Chondrocyte (in vitro differentiated cells): ENCODE results near the gene STARD3. TPM values are rescaled to one million over a fixed set of nuclear protein-coding genes. Genes with fewer than 3 reads are reported as not detected.

Experiments
- DNase-seq: peaks from one replicate; pipeline ENCODE4 v3.0.0; 2021; ENCODE audit warnings: mixed read lengths, low spot score
- H3K27ac Mint-ChIP-seq: one replicate; pipeline ENCODE4 v1.8.0; 2021; ENCODE audit warnings: mild to moderate bottlenecking, moderate library complexity, mixed read lengths; ENCODE audit not compliant: unreplicated experiment
- H3K27me3 Mint-ChIP-seq: 2 replicates; pipeline ENCODE4 v1.8.0; 2021; ENCODE audit warnings: low read depth, mixed read lengths
- H3K36me3 Mint-ChIP-seq: 2 replicates; pipeline ENCODE4 v1.8.0; 2021; ENCODE audit warnings: low read depth, mixed read lengths
- H3K4me1 Mint-ChIP-seq: 2 replicates; pipeline ENCODE4 v1.8.0; 2021; ENCODE audit warnings: low read depth, mild to moderate bottlenecking, mixed read lengths
- H3K4me3 Mint-ChIP-seq: one replicate; pipeline ENCODE4 v1.8.0; 2021; ENCODE audit warnings: mild to moderate bottlenecking, moderate library complexity, mixed read lengths; ENCODE audit not compliant: unreplicated experiment
- H3K9me3 Mint-ChIP-seq: 2 replicates; pipeline ENCODE4 v1.8.0; 2021; ENCODE audit warnings: low read depth, mixed read lengths
- total RNA-seq: library from RNA; stranded (reverse); gene quantifications from 3 replicates; pipeline ENCODE4 v1.2.1, GENCODE V29; 2021
- TF ChIP-seq, protein P1 (sequence below): fragments of 200-600 bp; sonication (generic); IDR thresholded peaks from 2 replicates; pipeline ENCODE4 v1.5.0; 2021; ENCODE audit warnings: antibody characterized with exemption, mild to moderate bottlenecking, moderate library complexity

Gene STARD3
- total RNA-seq, 1 donor from 2014 or later: 42.3 TPM

DNA sequence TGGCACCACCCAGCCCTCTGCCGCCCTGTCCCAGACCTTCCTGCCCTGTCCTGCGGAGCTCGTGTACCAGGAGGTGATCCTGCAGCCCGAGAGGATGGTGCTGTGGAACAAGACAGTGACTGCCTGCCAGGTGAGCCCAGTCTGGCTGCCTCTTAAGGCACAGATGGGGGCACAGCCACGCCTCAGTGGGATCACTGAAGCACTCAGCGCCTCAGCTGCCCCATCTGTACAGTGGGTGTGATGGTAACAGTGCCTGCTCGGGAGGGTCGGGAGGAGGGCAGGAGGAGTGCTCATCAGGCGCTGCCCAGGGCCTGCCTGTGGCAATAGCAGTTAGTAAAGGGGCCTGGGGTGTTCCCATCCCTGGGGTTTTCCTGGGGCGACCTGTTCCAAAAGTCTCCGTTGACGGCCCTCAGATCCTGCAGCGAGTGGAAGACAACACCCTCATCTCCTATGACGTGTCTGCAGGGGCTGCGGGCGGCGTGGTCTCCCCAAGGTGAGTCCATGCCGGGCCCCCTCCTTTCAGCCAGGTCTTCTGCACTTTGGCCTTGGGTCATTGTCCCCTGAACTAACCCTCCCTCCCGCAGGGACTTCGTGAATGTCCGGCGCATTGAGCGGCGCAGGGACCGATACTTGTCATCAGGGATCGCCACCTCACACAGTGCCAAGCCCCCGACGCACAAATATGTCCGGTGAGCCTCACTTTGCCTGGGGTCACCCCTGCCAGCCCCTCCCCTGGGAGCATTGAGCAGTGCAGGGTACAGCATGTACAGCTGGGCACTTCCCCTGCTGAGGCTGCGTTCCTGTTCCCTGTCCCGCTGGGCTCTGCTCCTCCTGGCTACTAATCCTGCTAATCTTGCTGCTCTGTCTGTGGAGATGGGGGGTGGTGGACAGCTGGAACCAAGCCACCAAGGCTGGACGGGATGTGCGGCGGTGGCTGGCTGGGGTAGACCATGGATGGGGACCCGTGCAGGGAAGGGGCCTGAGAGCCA, 23.7 kb downstream of the STARD3 start:
- DNase-seq: no peak
- TF ChIP-seq, protein P1, sequence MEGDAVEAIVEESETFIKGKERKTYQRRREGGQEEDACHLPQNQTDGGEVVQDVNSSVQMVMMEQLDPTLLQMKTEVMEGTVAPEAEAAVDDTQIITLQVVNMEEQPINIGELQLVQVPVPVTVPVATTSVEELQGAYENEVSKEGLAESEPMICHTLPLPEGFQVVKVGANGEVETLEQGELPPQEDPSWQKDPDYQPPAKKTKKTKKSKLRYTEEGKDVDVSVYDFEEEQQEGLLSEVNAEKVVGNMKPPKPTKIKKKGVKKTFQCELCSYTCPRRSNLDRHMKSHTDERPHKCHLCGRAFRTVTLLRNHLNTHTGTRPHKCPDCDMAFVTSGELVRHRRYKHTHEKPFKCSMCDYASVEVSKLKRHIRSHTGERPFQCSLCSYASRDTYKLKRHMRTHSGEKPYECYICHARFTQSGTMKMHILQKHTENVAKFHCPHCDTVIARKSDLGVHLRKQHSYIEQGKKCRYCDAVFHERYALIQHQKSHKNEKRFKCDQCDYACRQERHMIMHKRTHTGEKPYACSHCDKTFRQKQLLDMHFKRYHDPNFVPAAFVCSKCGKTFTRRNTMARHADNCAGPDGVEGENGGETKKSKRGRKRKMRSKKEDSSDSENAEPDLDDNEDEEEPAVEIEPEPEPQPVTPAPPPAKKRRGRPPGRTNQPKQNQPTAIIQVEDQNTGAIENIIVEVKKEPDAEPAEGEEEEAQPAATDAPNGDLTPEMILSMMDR: no peak
- H3K4me1 Mint-ChIP-seq: peaks cover 19% of the 10 kb centered on the region
- peaks cover 5% of the 10 kb centered on the region for H3K36me3 Mint-ChIP-seq
- no peaks in the 10 kb centered on the region for H3K27me3 Mint-ChIP-seq
- H3K27ac Mint-ChIP-seq: peak overlapping the region; percentile 61
- H3K9me3 Mint-ChIP-seq: no peaks in the 10 kb centered on the region
- no peak overlapping the region for H3K4me3 Mint-ChIP-seq

DNA sequence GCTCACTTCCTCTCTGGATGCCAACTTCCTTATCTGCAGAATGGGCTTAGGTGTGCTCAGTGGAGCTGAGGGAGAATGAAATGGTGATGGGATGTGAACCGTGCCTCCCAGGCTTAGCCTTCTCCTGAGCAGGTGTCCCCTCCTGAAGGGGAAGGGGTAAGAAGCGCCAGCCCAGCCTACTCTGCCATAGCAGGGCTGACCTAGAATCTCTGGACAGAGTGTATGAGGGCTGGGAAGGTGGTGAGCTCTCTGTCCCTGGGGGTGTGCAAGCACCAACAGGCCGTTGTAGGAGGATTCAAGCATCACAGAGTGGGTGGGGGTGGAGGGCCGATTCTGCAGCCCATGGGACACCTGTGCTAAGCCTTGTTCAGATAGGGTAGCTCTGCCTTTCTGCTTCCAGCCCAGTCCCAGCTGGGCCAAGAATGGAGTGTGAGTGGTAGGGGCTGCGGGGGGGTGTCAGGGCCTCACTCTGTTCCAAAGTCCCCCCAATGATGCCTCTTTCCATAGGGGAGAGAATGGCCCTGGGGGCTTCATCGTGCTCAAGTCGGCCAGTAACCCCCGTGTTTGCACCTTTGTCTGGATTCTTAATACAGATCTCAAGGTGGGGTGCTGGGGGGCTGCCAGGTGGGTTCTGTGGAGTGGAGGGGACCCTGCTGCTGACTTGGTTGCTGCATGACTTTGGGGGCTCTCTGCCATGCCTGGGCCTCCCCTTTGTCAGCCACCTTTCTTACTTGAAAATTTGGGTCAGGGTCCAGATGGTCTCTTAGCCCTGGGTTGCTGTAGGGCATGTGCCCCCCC, 25.0 kb downstream of the STARD3 start:
- TF ChIP-seq, protein P1: no peak
- Mint-ChIP-seq H3K9me3 (no peaks in the 10 kb centered on the region), H3K4me1 (peaks cover 32% of the 10 kb centered on the region), H3K27ac (no peak overlapping the region), H3K27me3 (peaks cover 2% of the 10 kb centered on the region), H3K36me3 (peaks cover 5% of the 10 kb centered on the region), H3K4me3 (no peak overlapping the region)
- no peak for DNase-seq

- Mint-ChIP-seq H3K27me3 (peaks cover 3% of the 10 kb centered on the region), H3K4me3 (no peak overlapping the region), H3K27ac (no peak overlapping the region), H3K36me3 (peaks cover 5% of the 10 kb centered on the region), H3K4me1 (peaks cover 34% of the 10 kb centered on the region), H3K9me3 (no peaks in the 10 kb centered on the region)
- TF ChIP-seq, protein P1: no peak
- DNase-seq: no peak
These were observed 25.8 kb downstream of the STARD3 start for GRCh38 chr17:39662551-39663339.

DNA sequence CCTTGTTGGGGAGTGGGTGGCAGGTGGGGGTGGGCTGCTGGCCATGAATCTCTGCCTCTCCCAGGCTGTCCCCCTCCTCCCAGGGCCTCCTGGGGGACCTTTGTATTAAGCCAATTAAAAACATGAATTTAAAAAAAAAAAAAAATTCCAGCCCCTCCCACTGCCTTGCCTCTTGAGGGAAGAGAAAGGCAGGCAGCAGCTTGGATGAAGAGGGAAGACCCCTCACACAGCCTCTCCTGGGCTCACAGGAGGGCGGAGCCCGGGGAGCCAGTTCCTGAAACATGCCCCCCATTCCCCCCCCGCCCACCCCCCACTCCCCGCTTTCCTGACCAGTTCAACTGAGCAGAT, 26.4 kb downstream of the STARD3 start:
- Mint-ChIP-seq H3K27ac (no peak overlapping the region), H3K4me1 (peaks cover 34% of the 10 kb centered on the region), H3K27me3 (peaks cover 3% of the 10 kb centered on the region), H3K9me3 (no peaks in the 10 kb centered on the region), H3K4me3 (no peak overlapping the region), H3K36me3 (peaks cover 5% of the 10 kb centered on the region)
- DNase-seq: no peak
- TF ChIP-seq, protein P1: no peak
